Measurements from ENCODE around the gene CTDSPL. TPM values are rescaled to one million over a fixed set of nuclear protein-coding genes. Genes with fewer than 3 reads are reported as not detected.

Gene CTDSPL
- total and polyA plus RNA-seq, 2 of the 8 experiments (the other 6 are each of a cell fraction or from before 2014, with no cell fraction given): 20.3 to 42.2 TPM

DNA sequence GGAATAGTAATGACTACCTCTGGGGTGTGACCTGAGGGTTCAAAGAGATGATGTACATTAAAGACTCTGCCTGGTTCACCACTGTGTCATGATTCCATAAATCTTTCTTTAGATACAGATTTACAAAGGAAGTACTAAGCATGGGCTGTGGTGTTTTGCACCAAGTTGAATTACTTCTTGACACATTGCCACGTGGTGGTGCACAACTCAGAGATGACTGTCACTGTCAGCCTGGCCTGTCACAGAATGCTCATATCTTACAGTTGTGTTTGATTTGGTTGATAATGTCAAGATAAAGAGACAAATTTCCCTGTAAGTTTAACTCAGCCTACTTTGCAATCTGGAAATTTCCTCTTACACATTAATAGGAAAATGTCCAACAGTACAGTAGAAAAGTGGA lies 3.2 kb downstream of the CTDSPL start:
- Histone ChIP-seq H3K56ac (replicated peaks; ENCODE audit: insufficient read length, low read depth, low read length) (no peak overlapping the region), H4K20me1 (replicated peaks in 1 of 2; ENCODE audit: control insufficient read depth in 1 of 2, insufficient read depth in 2 of 2, low read length in 2 of 2) (peaks cover 2 to 4% of the 10 kb centered on the region in 2 experiments), H3K27me3 (replicated peaks in 1 of 4; ENCODE audit: control insufficient read depth in 3 of 4, extremely low read depth in 1 of 4, insufficient read depth in 3 of 4, low read length in 3 of 4) (peaks cover 0 to 4% (median 2%) of the 10 kb centered on the region in 4 experiments; a peak in 4 of 7 replicates), H3K36me3 (ENCODE audit: control insufficient read depth in 2 of 4, insufficient read depth in 4 of 4, low read length in 3 of 4) (no peaks in the 10 kb centered on the region), H2AFZ (ENCODE audit: low read length) (no peak overlapping the region), H4K91ac (replicated peaks; ENCODE audit: insufficient read length, low read length) (no peak overlapping the region), H2BK20ac (ENCODE audit: low read length) (no peak overlapping the region), H2BK15ac (ENCODE audit: low read length) (no peak overlapping the region), H3K23me2 (ENCODE audit: low read depth, low read length) (peaks cover 14% of the 10 kb centered on the region), H3K27ac (ENCODE audit: low read depth, low read length) (no peak overlapping the region), H3K23ac (ENCODE audit: insufficient read length) (no peak overlapping the region), H3K9me3 (ENCODE audit: insufficient read depth in 2 of 2, low read depth in 1 of 2, low read length in 1 of 2) (peaks cover 0 to 2% of the 10 kb centered on the region in 2 experiments; a peak in 1 of 4 replicates), H2BK5ac (ENCODE audit: low read depth, low read length) (no peak overlapping the region), H4K5ac (ENCODE audit: insufficient read length, low read depth, low read length) (no peak overlapping the region), H3K4me1 (replicated peaks in 1 of 4; ENCODE audit: control insufficient read depth in 3 of 4, insufficient read depth in 4 of 4, low read length in 3 of 4) (peaks cover 6 to 15% (median 11%) of the 10 kb centered on the region in 4 experiments), H3K4me2 (ENCODE audit: insufficient read depth in 1 of 2, low read depth in 2 of 2, low read length in 2 of 2) (no peak overlapping the region), H3K18ac (ENCODE audit: extremely low read depth, low read length) (no peak overlapping the region), H3K79me2 (ENCODE audit: control insufficient read depth in 1 of 2, insufficient read depth in 2 of 2, low read length in 2 of 2) (peaks cover 4 to 66% of the 10 kb centered on the region in 2 experiments), H3K79me1 (ENCODE audit: low read depth, low read length) (no peaks in the 10 kb centered on the region; the same call in 1 of the 2 replicates), H4K8ac (ENCODE audit: extremely low read depth, insufficient read depth, low read length) (no peak overlapping the region), H3K4me3 (ENCODE audit: extremely low read depth in 1 of 4, insufficient read depth in 2 of 4, low read depth in 3 of 4, low read length in 4 of 4) (no peak overlapping the region), H2BK12ac (ENCODE audit: low read depth, low read length) (no peak overlapping the region), H2AK5ac (ENCODE audit: low read depth, low read length) (no peak overlapping the region), H2BK120ac (replicated peaks; ENCODE audit: low read depth, low read length) (no peak overlapping the region), H3K4ac (replicated peaks; ENCODE audit: insufficient read length, low read depth, low read length) (no peak overlapping the region), H3K9ac (replicated peaks in 1 of 4; ENCODE audit: extremely low read depth in 1 of 4, low read depth in 3 of 4, low read length in 3 of 4) (no peak overlapping the region), H3K14ac (ENCODE audit: insufficient read length) (no peak overlapping the region)
- ChIA-PET CTCF (ENCODE audit: partially characterized antibody) (interaction anchor here (0.7 to 4.0 kb wide), 6 partner anchors 10 to 139 kb away, joined by 3 to 23 read pairs (median 6); no protein-coding TSS in a partner anchor), POLR2A (ENCODE audit: partially characterized antibody) (interaction anchor here (0.6 to 1.6 kb wide), 2 partner anchors 11 to 29 kb away, joined by 3 to 4 read pairs; no protein-coding TSS in a partner anchor)
- DNase-seq (ENCODE audit: low read depth in 1 of 2, low spot score in 2 of 2): no peak
- FAIRE-seq: no peak
- 78% methylated on average over 1 of the region's 1 CpG; no CpG with 5 or more reads in 1 of the 2 experiments for WGBS, 2 experiments (ENCODE audit: extremely low coverage in 1 of 2, insufficient coverage in 1 of 2, insufficient read length in 1 of 2, insufficient replicate concordance in 2 of 2, low coverage in 1 of 2, low lambda C conversion rate in 2 of 2, missing lambda C conversion rate in 1 of 2)
- TF ChIP-seq SIN3A (conservative IDR thresholded peaks at IDR 0.05 in 1 of 2, IDR thresholded peaks at IDR 0.05 in 1 of 2; ENCODE audit: low read depth in 1 of 2, low read length in 2 of 2) (no peak), NRF1 (IDR thresholded peaks at IDR 0.05; ENCODE audit: low read depth, low read length) (no peak), JUND (IDR thresholded peaks at IDR 0.05; ENCODE audit: low read length) (no peak), GTF2F1 (IDR thresholded peaks at IDR 0.05; ENCODE audit: borderline replicate concordance, low read depth, low read length) (no peak), EP300 (IDR thresholded peaks at IDR 0.05; ENCODE audit: borderline replicate concordance in 1 of 2, low read depth in 2 of 2, low read length in 2 of 2) (no peak), SP1 (IDR thresholded peaks at IDR 0.05; ENCODE audit: low read depth, low read length) (no peak), TAF1 (IDR thresholded peaks at IDR 0.05; ENCODE audit: low read depth, low read length) (no peak), HDAC2 (IDR thresholded peaks at IDR 0.05; ENCODE audit: borderline replicate concordance in 1 of 2, low read depth in 2 of 2, low read length in 2 of 2) (no peak), NANOG (IDR thresholded peaks at IDR 0.05; ENCODE audit: insufficient read depth, low read depth, low read length, poor library complexity, severe bottlenecking) (no peak), HDAC6 (IDR thresholded peaks at IDR 0.05; ENCODE audit: low read depth, low read length) (no peak), BACH1 (IDR thresholded peaks at IDR 0.05; ENCODE audit: low read length) (no peak), POLR2AphosphoS5 (IDR thresholded peaks at IDR 0.05; ENCODE audit: low read depth, low read length) (no peak), CBX8 (IDR thresholded peaks at IDR 0.05; ENCODE audit: borderline replicate concordance, low read depth, low read length) (no peak), BRCA1 (IDR thresholded peaks at IDR 0.05; ENCODE audit: low read depth, low read length) (no peak)
